Aorta (tissue), 5 donors: ENCODE measurements around the gene MAP2K5. TPM values are rescaled to one million over a fixed set of nuclear protein-coding genes. Genes with fewer than 3 reads are reported as not detected.

Experiments
- ATAC-seq: fragments of 200-7000 bp; cut with Tn5 transposase; one replicate; pipeline ENCODE4 v1.9.1; 2022; ENCODE audit warnings: moderate library complexity; ENCODE audit not compliant: low FRiP score
- DNase-seq, 2 donors: peaks; one replicate each; pipeline ENCODE4 v3.0.0-alpha.2; 2020
- H3K27ac ChIP-seq, 2 donors: one replicate each; pipeline ENCODE4 v1.5.1; 2013; ENCODE audit warnings: low read length in 2 of 2, mild to moderate bottlenecking in 2 of 2, moderate library complexity in 2 of 2, control low read depth in 1 of 2, inconsistent platforms in 1 of 2, low read depth in 1 of 2
- H3K27me3 ChIP-seq, 2 donors: one replicate each; pipeline ENCODE4 v1.6.1; 2013; ENCODE audit warnings: control low read depth in 1 of 2, low read length in 1 of 2, mild to moderate bottlenecking in 1 of 2, moderate library complexity in 1 of 2; ENCODE audit not compliant: insufficient read depth in 2 of 2, control insufficient read depth in 1 of 2
- H3K36me3 ChIP-seq, 2 donors: one replicate each; pipeline ENCODE4 v1.6.1; 2013; ENCODE audit warnings: control low read depth in 1 of 2, low read length in 1 of 2, mild to moderate bottlenecking in 1 of 2; ENCODE audit not compliant: insufficient read depth in 2 of 2, control insufficient read depth in 1 of 2
- H3K4me1 ChIP-seq, 2 donors: one replicate each; pipeline ENCODE4 v1.6.1; 2013; ENCODE audit warnings: low read length in 2 of 2, control low read depth in 1 of 2, mild to moderate bottlenecking in 1 of 2, moderate library complexity in 1 of 2; ENCODE audit not compliant: insufficient read depth in 2 of 2, control insufficient read depth in 1 of 2
- H3K4me3 ChIP-seq, 2 donors: one replicate each; pipeline ENCODE4 v1.5.1; 2013; ENCODE audit warnings: low read length in 2 of 2, control low read depth in 1 of 2, mild to moderate bottlenecking in 1 of 2
- H3K9me3 ChIP-seq: one replicate; pipeline ENCODE4 v1.6.1; 2013; ENCODE audit warnings: mild to moderate bottlenecking, low read length; ENCODE audit not compliant: control insufficient read depth
- WGBS, 2 donors: extraction: QIAGEN DNeasy Blood & Tissue Kit; methylation state at CpG; one replicate each; pipeline ENCODE4 v1.1.7; 2013; 5-methylcytosine and 5-hydroxymethylcytosine counted together
- intact Hi-C, 2 donors: fragments of 100-400 bp; cut with DNase I; formaldehyde crosslinking; loops; one replicate each; pipeline versions ENCODE4 v1.14.2 to v1.15.0; 2022
- polyA plus RNA-seq, 2 donors: library from polyadenylated mRNA; stranded (reverse); fragments of 200-250 nt; gene quantifications; one replicate each; pipeline ENCODE4 v1.2.3, GENCODE V29; 2013
- total RNA-seq, 2 donors: library from RNA; stranded (reverse); fragmentation: NEBNext Ultra II Directional; extraction: Animal tissue kit (Norgen Biotek cat#: 25700); gene quantifications; one replicate each; pipeline ENCODE4 v1.2.1, GENCODE V29; 2021
- donor health status: healthy with polysubstance abuse.
- donor health status: Bipolar disorder and iron deficiency.
- donor health status: DM: no; HTN: no; CAD: no.
- donor health status: DM: no; HTN: no; CAD: no.
- donor health status: DM: yes; HTN: yes; CAD: no.

The MAP2K5 gene
- total and polyA plus RNA-seq, 4 donors = 7.3 to 29.2 (median 17.1) TPM

GRCh38 chr15:67760901-67761300 is 218.4 kb downstream of the MAP2K5 start:
- DNase-seq (no peak), ATAC-seq (no peak)
- WGBS, 2 donors = 84 to 90% methylated on average over 6 of the region's 6 CpGs
- Histone ChIP-seq H3K27ac (no peak overlapping the region), H3K4me1 (no peaks in the 10 kb centered on the region), H3K27me3 (no peaks in the 10 kb centered on the region), H3K4me3 (no peak overlapping the region), H3K9me3 (no peaks in the 10 kb centered on the region), H3K36me3 (no peaks in the 10 kb centered on the region)
- intact Hi-C loops = no loop called here

GRCh38 chr15:67761343-67761742 is 218.8 kb downstream of the MAP2K5 start:
- intact Hi-C loops = no loop called here
- H3K27me3 ChIP-seq = no peaks in the 10 kb centered on the region
- no peaks in the 10 kb centered on the region for H3K9me3 ChIP-seq
- no peak overlapping the region for H3K4me3 ChIP-seq
- ATAC-seq (no peak), DNase-seq (no peak)
- no peak overlapping the region for H3K27ac ChIP-seq
- no peaks in the 10 kb centered on the region for H3K36me3 ChIP-seq
- 83 to 88% methylated on average over 4 of the region's 4 CpGs for WGBS, 2 donors
- H3K4me1 ChIP-seq = no peaks in the 10 kb centered on the region

GRCh38 chr15:67762610-67763368 is 220.3 kb downstream of the MAP2K5 start:
- Histone ChIP-seq H3K4me1 (no peaks in the 10 kb centered on the region), H3K36me3 (no peaks in the 10 kb centered on the region), H3K9me3 (no peaks in the 10 kb centered on the region), H3K4me3 (no peak overlapping the region), H3K27ac (no peak overlapping the region), H3K27me3 (no peaks in the 10 kb centered on the region)
- DNase-seq (no peak), ATAC-seq (no peak)
- WGBS, 2 donors = 79 to 85% methylated on average over 7 of the region's 7 CpGs
- intact Hi-C loops = no loop called here

GRCh38 chr15:67765701-67766100 is 223.2 kb downstream of the MAP2K5 start:
- no peaks in the 10 kb centered on the region for H3K4me1 ChIP-seq
- H3K4me3 ChIP-seq = no peak overlapping the region
- ATAC-seq (no peak), DNase-seq (no peak)
- H3K9me3 ChIP-seq = no peaks in the 10 kb centered on the region
- no peaks in the 10 kb centered on the region for H3K27me3 ChIP-seq
- 89 to 92% methylated on average over 2 of the region's 2 CpGs for WGBS, 2 donors
- intact Hi-C loops = no loop called here
- H3K27ac ChIP-seq = no peak overlapping the region
- H3K36me3 ChIP-seq = no peaks in the 10 kb centered on the region

- intact Hi-C loops = no loop called here
- Histone ChIP-seq H3K36me3 (no peaks in the 10 kb centered on the region), H3K4me3 (no peak overlapping the region), H3K27me3 (no peaks in the 10 kb centered on the region), H3K4me1 (no peaks in the 10 kb centered on the region), H3K27ac (no peak overlapping the region), H3K9me3 (no peaks in the 10 kb centered on the region)
- ATAC-seq (no peak), DNase-seq (no peak)
- 70 to 72% methylated on average over 2 of the region's 2 CpGs for WGBS, 2 donors
These were observed 224.5 kb downstream of the MAP2K5 start for GRCh38 chr15:67766968-67767367.

- Histone ChIP-seq H3K4me1 (no peaks in the 10 kb centered on the region), H3K27ac (no peak overlapping the region), H3K27me3 (no peaks in the 10 kb centered on the region), H3K36me3 (no peaks in the 10 kb centered on the region), H3K4me3 (no peak overlapping the region), H3K9me3 (no peaks in the 10 kb centered on the region)
- intact Hi-C loops = no loop called here
- ATAC-seq = no peak
- 82 to 85% methylated on average over 7 of the region's 7 CpGs for WGBS, 2 donors
- DNase-seq = no peak
These were observed 225.9 kb downstream of the MAP2K5 start for GRCh38 chr15:67768313-67768977.

- Histone ChIP-seq H3K9me3 (no peaks in the 10 kb centered on the region), H3K36me3 (no peaks in the 10 kb centered on the region), H3K4me3 (no peak overlapping the region), H3K27ac (no peak overlapping the region), H3K27me3 (no peaks in the 10 kb centered on the region), H3K4me1 (no peaks in the 10 kb centered on the region)
- intact Hi-C loops = no loop called here
- WGBS, 2 donors = 93% methylated on average over 13 of the region's 13 CpGs
- DNase-seq (no peak), ATAC-seq (no peak)
These were observed 227.2 kb downstream of the MAP2K5 start for GRCh38 chr15:67769497-67770357.

GRCh38 chr15:67770358-67770628 is 227.8 kb downstream of the MAP2K5 start:
- Histone ChIP-seq H3K9me3 (no peaks in the 10 kb centered on the region), H3K4me3 (no peak overlapping the region), H3K27ac (no peak overlapping the region), H3K36me3 (no peaks in the 10 kb centered on the region), H3K27me3 (no peaks in the 10 kb centered on the region), H3K4me1 (no peaks in the 10 kb centered on the region)
- no peak for ATAC-seq
- no peak for DNase-seq
- 99 to 100% methylated on average over 3 of the region's 3 CpGs for WGBS, 2 donors
- intact Hi-C loops = no loop called here
